Activated CD4-positive, alpha-beta T cell treated with anti-CD3 and anti-CD28 coated beads, Interleukin-2, amount 50 U/mL, for 1 hour (primary cell): ENCODE measurements around the gene ZBP1.

ENCODE experiments used
- DNase-seq: peaks from one replicate; pipeline ENCODE4 v3.0.0-alpha.2; 2020

ZBP1 gene

GRCh38 chr20:57596358-57596757 lies 23.9 kb downstream of the ZBP1 start:
- DNase-seq: no peak

GRCh38 chr20:57595041-57596030 lies 24.9 kb downstream of the ZBP1 start:
- DNase-seq: no peak

- DNase-seq: peak; percentile 57
Observed at GRCh38 chr20:57594092-57594951, 25.9 kb downstream of the ZBP1 start.

GRCh38 chr20:57593134-57593886 lies 26.9 kb downstream of the ZBP1 start:
- no peak for DNase-seq

GRCh38 chr20:57592263-57593092 lies 27.7 kb downstream of the ZBP1 start:
- DNase-seq: no peak

- no peak for DNase-seq
Observed at GRCh38 chr20:57591289-57592229, 28.7 kb downstream of the ZBP1 start.

- DNase-seq: no peak
Observed at GRCh38 chr20:57590485-57591288, 29.5 kb downstream of the ZBP1 start.

GRCh38 chr20:57589728-57590484 lies 30.3 kb downstream of the ZBP1 start:
- DNase-seq: no peak

GRCh38 chr20:57589123-57589727 lies 31.0 kb downstream of the ZBP1 start:
- no peak for DNase-seq

- DNase-seq: no peak
Observed at GRCh38 chr20:57588596-57588995, 31.6 kb downstream of the ZBP1 start.

- no peak for DNase-seq
Observed at GRCh38 chr20:57587989-57588377, 32.2 kb downstream of the ZBP1 start.

GRCh38 chr20:57587278-57587988 lies 32.8 kb downstream of the ZBP1 start:
- DNase-seq: no peak

- DNase-seq: no peak
Observed at GRCh38 chr20:57586943-57587277, 33.3 kb downstream of the ZBP1 start.

GRCh38 chr20:57586370-57586793 lies 33.8 kb downstream of the ZBP1 start:
- no peak for DNase-seq

- DNase-seq: no peak
Observed at GRCh38 chr20:57585466-57586213, 34.6 kb downstream of the ZBP1 start.

GRCh38 chr20:57584768-57585461 lies 35.3 kb downstream of the ZBP1 start:
- no peak for DNase-seq
